ENCODE results near the gene BCR.

BCR gene

DNA sequence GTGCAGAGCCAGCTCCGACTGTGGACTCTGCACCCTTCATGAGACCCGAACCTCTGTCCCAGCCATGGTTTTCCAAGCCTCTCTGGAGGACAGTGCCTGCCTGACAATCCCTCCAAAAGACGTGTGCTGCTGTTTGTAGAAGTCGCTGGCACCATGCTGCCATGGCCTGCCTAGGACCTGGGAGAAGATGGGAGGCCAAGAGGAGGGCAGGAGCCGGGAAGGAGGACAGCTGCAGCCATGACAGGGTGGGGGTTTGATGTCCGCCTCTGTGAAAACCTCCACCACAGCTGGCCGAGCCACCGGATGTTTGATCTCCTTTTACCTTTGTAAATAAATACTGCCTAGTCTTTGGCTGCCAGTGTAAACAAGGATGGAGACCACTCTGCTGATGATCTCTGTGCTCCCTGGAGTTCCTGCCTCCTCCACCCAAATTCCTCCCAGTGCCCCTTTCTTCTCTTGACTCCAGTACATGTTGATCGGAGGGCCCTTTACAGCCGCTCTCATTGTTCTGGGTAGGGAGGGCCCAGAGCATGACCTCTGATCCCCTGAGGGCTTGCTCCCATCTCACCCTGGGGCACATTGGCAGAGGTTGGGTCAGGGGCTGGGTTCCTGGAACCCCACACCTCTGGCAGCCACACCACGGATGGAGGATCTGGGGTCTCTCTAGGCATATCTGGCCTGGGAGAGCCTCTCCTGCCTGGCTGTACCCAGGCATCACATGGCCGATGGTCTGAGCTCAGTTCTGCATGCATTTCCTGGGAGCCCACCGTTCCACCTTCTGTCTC, 66.9 kb downstream of the BCR start:
- DNase-seq, result no peak

DNA sequence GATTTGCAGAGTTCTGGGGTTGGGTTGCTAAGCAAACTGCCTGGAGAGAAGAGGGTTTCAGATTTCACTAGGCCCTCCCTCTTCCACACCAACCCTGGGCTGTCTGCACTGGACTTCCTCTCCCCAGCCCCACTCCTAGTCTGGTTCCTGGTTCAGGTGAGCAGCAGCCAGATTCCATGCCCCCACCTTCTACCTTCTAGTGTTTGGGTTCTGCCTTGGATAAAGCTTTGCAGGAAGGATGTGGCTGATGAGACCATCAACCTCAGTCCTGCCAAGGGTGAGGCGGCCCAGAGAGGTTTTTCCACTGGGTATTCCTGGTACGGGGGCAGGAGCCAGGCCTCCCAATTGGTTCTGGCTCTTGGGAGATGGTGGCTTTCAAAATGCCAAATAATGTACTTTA, 68.3 kb downstream of the BCR start:
- no peak for DNase-seq

DNA sequence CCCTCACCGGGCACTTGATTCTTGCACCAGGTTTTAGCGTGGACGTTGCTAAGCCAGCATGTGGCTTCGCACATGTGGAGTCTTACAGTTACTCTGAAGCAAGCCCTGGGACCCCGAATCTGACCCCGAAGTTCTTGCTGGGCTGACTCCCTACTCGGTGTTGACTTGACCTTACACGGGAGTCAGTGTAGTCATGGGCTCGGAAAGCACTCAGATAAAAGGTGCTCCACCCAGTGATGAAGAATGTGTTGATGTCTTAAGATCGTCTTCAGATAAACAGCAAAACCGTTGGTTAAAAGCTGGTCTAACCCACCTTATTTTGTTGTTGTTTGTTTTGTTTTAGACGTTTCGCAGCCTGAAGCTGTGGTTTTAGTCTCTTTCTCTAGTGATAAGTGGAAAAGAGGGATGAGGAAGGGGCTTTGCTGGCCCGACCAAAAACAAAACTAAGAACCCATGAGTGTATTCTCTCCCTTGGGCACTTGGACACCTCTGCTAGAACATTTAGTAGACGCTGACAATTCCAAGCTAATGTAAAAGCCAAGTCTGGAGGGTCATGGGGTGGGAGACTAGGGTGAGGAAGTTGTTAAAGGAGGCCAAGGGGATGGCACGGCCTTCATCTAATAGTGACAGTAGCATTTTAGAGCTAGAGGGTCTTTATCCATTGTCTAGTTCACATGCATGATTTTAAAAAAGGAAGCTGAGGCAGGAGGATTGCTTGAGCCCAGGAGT, 69.9 kb downstream of the BCR start:
- no peak for DNase-seq

DNA sequence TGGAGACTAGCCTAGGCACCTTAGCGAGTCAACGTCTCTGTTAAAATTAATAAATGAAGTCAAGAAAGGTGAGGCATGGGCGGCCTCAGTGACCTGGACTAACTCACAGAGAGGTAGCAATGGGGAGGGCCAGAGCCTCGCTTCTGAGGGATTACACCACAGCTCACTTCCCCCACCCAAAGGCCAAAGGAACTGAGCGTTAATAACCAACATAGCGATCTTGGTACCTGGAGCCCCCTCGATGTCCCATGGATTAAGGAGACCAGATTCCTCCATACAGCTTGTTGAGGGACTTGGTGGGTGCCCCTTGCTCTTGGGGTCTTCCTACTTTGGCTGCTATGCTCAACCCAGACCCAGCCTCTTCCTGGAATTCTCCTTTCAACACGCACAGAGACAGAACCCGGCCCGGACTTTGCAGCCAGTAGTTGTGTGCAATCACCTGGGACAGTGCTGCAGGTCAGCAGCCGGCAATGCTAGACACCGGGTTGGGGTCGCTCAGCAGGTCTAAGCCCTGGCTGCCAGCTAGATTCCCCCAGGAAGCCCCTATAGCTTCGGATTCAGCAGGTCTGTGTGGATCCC, 70.6 kb downstream of the BCR start:
- DNase-seq, result no peak

DNA sequence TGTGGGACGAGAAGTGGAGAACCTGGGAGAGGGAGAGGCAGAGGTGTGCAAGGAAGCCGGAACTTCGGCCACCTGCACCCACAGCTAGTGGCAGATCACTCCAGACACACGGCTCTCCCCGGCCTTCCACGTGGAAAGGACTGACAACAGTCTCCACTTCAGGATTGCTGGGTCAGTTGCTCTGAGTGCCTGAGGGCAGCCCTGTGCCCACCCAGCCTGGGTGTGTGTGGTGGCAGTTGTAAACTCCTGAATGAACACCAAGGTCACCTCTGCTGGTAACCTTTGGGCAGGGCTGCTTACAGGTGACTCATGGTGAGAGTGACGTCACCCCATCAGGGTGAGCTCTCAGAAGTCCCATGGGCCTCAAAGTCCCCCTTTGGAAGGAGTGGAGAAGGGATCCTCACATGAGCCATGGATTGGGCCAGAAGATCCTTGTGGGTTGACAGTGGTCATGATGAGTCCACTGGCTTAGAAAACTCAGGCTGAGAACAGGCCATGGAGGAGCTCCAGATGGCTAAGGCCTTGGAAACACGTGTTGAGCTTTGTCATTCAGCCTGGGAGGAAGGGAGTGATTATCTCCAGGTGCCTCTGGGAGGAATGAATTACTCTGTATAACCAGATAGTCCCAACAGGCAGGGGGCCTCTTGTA, 71.3 kb downstream of the BCR start:
- no peak for DNase-seq

DNA sequence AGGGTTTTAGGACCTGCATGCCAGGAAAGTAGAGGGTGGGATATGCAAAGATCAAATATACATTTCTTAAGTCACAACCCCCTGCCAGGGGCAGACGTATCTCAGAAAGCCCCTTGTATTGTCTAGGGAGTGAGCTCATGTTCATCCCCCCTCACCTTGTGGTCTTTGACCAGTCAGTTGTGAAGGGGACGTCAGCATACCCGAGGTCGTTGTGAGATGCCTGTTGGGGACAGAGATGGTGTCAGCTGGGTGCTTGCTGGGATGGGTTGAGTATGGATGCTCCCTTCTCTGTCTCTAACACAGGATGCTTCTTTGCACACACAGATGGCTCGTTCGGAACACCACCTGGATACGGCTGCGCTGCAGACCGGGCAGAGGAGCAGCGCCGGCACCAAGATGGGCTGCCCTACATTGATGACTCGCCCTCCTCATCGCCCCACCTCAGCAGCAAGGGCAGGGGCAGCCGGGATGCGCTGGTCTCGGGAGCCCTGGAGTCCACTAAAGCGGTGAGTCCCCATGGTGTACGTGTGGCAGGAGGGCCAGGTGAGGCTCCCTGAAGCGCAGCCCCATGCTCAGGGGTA, 73.3 kb downstream of the BCR start:
- no peak for DNase-seq

DNA sequence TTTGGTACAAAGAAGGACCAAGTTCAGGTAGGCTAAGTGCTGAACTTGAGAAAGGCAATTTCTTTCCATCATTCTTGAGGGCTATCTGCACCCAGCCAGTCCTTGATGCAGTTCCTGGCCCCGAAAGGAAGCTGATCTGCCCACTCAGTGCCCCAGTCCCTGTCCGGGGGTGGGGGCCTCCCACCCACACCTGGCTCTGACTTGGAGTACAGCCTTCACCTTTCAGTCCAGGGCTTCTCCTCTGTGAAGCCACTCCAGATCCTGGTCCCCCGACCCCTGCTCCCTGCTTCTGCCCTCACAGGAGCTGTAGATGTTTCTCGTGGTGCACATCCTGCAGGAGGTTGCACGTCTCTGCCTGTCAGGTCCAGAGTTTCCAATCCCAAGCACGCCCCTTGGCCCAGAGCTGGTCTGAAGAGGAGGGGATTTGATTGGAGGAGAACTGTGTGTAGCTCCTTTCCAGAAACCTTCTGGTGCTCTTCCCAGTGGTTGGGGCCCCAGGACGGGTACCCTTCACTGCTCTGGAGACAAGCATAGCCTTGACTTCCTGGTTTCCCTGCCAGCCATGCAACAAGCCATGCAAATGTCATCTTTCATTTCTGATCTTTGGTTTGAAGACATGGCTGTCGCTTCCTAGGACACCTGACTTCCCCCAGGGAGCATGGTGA, 75.3 kb downstream of the BCR start:
- DNase-seq, result no peak

DNA sequence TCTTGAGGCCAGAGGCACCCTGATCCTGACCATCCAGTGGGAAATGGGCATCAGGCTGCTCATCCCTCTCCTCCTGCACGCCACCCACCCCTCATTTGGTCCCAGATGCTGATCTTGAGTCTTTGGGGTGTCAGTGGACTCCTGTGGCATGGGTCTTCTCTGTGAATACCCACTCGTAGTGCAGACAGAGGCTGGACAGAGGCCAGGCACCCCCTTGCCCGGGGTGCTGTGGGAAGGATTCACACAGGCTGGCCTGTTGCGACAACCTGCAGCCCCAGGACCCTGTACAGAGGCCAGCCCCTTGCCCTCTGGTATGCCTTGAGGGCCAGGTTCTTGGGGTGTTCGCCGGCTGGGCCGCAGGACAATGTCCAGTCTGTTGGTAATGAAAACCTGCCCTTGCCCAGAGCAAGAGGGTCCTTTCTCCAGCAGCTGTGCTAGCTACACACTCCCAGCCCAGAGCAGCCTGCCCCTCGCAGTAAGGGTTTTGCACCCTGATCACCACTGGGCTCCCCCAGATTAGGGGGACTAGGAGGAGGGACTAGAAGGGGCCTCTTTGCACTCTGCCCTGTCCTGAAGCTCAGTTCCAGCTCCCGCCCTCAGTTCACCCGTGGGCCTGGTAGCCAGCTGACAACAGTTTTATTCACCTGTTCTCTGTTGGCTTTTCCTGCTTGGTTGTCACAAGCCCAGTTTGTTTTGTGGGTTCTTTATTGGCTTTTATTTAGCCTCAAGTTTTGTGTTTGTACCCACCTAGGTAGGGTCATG, 76.0 kb downstream of the BCR start:
- no peak for DNase-seq

DNA sequence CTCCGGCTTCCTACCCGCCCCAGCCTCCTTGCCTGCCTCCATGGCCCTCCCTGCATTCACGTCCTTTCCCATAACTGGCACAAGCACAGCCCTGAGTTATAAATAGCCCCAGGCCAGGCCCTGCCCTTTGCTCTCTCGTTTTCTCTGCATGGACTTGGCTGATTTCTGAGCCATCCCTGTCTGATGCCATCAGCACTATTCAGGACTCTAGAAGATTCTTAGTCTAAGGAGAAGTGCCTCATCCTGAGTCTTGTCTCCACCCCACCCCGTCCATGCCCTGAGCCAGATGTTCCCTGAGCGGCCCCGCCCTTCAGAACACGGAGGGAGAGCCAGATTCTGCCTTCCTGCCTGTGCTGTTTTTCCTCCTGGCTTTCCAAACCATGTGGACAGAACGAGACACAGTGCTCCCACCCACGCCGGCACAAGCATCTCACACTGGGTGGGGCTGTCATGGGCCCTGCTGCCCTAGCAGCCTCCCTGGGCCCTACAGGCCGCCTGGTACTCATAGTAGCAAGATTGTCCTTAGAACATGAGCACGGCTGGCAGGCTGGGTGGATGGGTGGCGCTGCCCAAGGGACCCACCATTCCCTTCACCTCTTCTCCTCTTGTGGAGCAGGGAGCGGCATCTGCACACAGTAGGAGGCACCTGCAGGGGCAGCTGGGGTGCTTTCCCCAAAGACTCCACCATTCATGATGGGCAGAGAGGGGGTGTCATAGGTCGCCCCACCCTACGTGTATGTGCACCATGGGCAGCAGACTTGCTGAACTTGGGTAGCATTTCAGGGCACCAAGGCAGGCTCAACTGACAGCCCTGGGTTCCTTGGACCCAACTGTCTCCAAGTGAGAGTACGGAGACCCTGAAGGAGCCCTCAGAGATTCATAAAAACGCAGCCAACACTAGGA, 76.9 kb downstream of the BCR start:
- DNase-seq, result no peak

DNA sequence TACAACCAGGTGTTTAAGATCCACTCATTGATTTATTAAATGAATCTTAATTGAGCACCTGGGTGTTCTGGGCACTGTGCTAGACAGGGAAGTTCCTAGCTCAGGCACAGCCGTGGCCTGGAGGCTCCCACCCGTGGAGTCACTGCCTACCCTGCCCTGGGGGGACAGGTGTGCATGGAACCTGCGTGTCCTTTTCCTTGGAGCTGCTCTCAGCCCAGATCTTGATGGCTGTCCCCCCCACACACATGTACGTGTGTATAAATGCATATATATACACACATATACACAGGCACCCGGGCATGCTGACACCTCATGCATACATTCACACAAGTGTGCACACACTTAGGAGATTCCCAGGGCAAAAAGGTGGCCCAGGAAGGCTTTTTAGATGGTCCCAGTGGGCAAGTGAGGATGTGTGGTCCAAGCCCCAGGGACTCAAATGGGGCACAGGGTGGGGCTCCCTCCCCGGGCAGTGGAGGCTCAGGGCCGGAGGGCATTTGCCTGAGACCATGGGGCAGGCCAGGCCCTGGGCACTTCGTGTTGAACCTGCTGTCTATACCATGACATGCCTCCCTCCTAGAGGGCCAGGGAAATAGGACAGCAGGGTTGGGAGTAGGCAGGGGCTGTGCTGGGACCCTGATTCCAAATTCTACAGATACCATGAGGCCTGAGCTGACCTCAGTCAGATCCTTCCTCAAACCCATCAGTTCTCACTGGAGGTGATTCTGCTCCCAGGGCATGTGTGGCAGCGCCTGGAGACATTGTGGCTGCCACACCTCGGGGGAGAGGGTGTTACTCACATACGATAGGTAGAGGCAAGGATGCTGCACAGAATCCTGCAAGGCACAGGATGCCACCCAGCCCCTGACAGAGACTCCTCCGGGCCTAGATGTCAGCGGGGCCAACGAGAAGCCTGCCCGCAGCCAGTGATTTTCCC, 77.8 kb downstream of the BCR start:
- DNase-seq, result no peak

DNA sequence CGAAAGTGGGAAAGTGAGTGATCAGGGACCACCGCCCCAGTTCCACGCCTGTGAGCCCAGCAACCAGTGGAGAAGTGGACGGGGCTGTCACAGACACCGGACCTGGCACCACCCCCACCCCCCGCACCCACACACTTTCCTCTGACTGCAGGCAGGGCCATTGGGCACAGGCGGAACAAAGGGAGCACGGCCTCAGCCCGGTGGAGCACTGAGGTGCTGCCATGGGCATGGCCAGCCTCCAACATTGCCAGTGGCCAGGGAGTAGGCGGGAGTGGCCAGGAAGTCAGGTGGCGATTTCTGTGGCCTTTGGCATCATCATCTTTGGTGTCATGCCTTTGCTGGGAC, 78.5 kb downstream of the BCR start:
- DNase-seq, result no peak

DNA sequence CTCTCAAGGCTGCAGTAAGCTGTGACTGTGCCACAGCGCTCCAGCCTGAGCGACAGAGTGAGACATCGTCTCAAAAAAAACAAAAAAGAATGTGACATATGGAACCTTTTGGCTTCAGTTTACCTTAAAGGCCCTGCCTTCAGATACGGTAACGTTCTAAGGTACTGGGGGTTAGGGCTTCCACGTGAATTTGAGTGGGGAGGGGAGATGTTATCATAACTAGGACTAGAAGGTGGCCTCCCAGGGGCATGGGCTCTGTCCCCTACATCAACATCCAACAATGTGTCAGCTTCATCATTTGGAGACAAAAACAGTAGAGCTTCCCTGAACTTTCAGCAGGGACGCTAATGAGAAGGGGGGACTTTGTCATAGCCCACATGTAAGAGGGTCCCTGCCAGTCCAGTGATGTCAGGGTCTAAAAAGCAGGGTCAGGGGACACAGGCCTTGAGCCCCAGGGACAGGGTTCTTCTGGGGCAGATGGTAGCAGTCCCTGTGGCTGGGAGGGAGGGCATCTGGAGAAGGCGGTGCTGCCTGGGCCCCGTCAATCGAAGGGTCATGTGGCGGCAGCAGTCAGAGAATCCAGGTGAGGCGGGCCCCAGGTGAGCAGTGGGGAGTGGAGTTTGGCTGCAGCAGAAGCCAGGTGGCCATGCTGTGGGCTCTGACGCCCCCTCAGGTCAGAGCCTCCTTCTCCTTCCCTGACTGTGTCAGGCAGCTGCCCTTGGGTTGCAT, 79.8 kb downstream of the BCR start:
- DNase-seq, result no peak

DNA sequence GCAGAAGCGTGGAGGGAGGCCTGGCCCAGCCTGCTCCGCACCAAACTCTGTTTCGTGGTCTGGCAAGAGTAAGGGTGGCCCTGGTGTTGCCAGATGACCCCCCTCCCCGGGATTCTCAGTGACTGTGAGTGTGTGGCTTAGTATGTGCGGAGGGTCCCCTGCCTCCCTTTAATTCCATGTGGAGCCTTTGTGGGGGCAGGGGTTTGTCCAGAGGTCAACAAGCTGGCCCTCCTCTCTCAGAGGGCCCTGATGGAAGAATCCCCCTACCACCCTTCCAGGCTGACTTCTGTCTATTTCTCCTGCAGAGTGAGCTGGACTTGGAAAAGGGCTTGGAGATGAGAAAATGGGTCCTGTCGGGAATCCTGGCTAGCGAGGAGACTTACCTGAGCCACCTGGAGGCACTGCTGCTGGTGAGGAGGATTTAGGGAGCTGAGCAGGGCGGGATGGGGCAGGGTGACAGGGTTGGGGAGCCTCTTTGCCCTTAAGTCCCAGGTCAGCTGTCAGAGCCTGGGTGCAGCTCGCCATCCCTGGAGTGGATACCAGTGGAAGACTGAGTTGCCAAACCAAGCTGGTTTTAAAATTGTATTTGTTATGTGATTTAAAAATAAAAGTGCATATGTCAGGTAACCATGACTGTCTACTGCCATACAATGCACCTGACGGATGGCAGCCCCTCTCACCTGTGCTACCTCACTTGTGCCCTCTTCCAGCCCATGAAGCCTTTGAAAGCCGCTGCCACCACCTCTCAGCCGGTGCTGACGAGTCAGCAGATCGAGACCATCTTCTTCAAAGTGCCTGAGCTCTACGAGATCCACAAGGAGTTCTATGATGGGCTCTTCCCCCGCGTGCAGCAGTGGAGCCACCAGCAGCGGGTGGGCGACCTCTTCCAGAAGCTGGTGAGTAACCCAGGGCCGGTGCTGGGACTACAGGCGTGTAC, 80.6 kb downstream of the BCR start:
- no peak for DNase-seq

DNA sequence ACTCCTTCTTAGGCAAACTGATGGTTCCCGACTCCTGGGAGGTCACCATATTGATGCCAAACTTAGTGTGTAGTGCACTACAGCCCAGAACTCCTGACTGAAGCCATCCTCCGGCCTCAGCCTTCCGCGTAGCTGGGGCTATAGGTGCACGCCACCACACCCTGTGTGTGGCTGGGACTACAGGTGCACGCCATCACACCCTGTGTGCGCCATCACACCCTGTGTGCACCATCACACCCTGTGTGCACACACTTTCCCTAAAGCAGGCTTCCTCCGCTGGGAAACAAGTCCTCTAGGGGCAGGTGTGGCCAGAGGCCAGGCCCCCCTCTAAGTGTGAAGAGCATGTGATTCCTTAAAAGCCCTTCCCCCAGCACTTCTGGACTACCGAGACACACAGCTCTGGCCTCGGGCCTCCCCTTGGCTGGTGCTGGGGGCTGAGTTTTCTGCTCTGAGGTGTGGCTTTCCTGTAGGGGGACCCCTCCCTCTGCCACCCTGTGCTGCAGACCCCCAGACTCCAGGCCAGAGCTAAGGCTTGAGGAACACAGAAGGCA, 81.7 kb downstream of the BCR start:
- no peak for DNase-seq

DNA sequence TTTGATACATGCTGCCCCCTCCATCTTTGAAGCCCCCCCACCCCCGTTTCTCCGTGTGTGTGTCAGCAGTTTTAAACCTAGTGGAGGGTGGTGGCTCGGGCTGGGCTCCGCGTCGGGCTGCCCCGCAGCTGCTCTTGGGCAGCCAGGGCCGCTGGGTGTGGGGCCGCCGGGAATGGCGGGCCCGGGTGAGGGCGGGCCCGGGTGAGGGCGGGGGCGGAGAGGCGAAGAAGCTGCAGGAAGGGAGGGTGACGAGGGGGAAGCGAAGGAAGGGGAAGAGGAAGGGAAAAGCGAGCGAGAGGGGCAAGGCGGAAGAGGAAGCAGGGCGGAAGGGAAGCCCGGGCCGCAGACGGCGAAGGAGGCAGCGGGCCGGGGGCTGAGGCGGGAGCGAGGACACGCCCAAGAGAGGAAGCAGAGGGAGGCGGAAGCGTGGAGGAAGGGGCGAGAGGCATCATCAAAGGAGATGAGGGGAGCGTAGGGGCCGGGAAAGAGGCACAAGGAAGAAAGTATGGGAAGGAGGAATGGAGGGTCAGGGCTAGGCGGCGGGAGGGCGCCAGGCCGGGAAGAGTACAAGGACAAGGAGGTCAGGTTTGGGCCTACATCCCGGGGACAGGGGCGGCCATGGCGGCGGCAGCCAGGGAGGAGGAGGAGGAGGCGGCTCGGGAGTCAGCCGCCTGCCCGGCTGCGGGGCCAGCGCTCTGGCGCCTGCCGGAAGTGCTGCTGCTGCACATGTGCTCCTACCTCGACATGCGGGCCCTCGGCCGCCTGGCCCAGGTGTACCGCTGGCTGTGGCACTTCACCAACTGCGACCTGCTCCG, 82.4 kb downstream of the BCR start:
- DNase-seq, result no peak

All from activated naive CD4-positive, alpha-beta T cell (primary cell).